ENCODE data around the gene SASH1.

The SASH1 gene

DNA sequence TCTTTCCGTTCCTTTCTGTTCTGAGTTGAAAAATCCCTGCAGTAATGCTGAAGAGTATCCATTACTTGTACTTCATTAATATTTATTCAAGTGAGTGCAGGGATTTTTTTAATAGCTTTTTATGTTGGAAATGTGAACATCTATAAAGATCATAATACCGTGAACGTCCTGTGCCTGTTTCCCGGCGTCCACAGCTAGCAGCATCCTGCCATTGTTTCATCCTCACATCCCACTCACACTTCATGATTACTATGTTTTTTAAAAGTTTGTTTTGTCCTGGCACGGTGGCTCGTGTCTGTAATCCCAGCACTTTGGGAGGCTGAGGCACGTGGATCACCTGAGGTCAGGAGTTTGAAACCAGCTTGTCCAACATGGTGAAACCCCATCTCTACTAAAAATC, 54.3 kb downstream of the SASH1 start:
- H3K27ac ChIP-seq (ENCODE audit: low read depth, low read length) = no peak overlapping the region
- H3K4me2 ChIP-seq (ENCODE audit: low read length) = no peak overlapping the region
- H3K36me3 ChIP-seq (ENCODE audit: control insufficient read depth, low read length) = no peaks in the 10 kb centered on the region
- H4K20me1 ChIP-seq (ENCODE audit: control insufficient read depth, insufficient read depth, low read depth, low read length) = no peaks in the 10 kb centered on the region
- no peaks in the 10 kb centered on the region for H3K9me2 ChIP-seq (replicated peaks; ENCODE audit: control insufficient read depth, low read length)
- no peak overlapping the region for H3K4me3 ChIP-seq (ENCODE audit: low read length)
- no peaks in the 10 kb centered on the region for H3K4me1 ChIP-seq (ENCODE audit: control insufficient read depth, low read length)
- no peaks in the 10 kb centered on the region for H3K27me3 ChIP-seq (ENCODE audit: control insufficient read depth, low read length)
- no peaks in the 10 kb centered on the region for H3F3A ChIP-seq (ENCODE audit: control insufficient read depth, insufficient read depth)
- TF ChIP-seq EZH2phosphoT487 (IDR thresholded peaks at IDR 0.05; ENCODE audit: borderline replicate concordance, low read length) = no peak
- TF ChIP-seq, protein P1, sequence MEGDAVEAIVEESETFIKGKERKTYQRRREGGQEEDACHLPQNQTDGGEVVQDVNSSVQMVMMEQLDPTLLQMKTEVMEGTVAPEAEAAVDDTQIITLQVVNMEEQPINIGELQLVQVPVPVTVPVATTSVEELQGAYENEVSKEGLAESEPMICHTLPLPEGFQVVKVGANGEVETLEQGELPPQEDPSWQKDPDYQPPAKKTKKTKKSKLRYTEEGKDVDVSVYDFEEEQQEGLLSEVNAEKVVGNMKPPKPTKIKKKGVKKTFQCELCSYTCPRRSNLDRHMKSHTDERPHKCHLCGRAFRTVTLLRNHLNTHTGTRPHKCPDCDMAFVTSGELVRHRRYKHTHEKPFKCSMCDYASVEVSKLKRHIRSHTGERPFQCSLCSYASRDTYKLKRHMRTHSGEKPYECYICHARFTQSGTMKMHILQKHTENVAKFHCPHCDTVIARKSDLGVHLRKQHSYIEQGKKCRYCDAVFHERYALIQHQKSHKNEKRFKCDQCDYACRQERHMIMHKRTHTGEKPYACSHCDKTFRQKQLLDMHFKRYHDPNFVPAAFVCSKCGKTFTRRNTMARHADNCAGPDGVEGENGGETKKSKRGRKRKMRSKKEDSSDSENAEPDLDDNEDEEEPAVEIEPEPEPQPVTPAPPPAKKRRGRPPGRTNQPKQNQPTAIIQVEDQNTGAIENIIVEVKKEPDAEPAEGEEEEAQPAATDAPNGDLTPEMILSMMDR (IDR thresholded peaks at IDR 0.05; ENCODE audit: low read depth, low read length, poor library complexity, severe bottlenecking) = no peak
- no peaks in the 10 kb centered on the region for H3K79me2 ChIP-seq (ENCODE audit: control insufficient read depth, low read length)
- H3K9me3 ChIP-seq (ENCODE audit: control insufficient read depth, insufficient read depth, low read length) = no peaks in the 10 kb centered on the region

DNA sequence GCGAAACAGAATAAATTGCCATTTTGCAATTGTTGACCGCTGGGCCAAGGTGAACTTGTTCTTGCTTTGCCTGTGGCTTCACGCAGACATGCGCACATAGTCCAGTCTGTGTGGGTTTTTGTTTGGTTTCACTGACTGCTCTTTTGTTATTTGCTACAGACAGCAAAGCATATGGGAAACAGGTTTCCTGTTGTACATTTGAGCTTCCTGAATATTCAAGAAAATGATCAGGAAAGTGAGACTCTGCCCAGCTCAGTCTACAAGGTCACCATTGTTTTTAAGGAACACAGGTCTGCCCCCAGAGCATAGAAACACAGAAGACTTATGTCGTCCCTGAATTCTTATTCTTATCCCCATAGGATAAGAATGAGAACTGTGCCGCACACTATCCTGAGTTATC, 55.6 kb downstream of the SASH1 start:
- no peak overlapping the region for H3K4me2 ChIP-seq (ENCODE audit: low read length)
- no peaks in the 10 kb centered on the region for H3K79me2 ChIP-seq (ENCODE audit: control insufficient read depth, low read length)
- H3K27me3 ChIP-seq (ENCODE audit: control insufficient read depth, low read length) = no peaks in the 10 kb centered on the region
- no peak overlapping the region for H3K27ac ChIP-seq (ENCODE audit: low read depth, low read length)
- H3F3A ChIP-seq (ENCODE audit: control insufficient read depth, insufficient read depth) = no peaks in the 10 kb centered on the region
- H3K36me3 ChIP-seq (ENCODE audit: control insufficient read depth, low read length) = no peaks in the 10 kb centered on the region
- H3K9me3 ChIP-seq (ENCODE audit: control insufficient read depth, insufficient read depth, low read length) = no peaks in the 10 kb centered on the region
- no peaks in the 10 kb centered on the region for H4K20me1 ChIP-seq (ENCODE audit: control insufficient read depth, insufficient read depth, low read depth, low read length)
- H3K4me3 ChIP-seq (ENCODE audit: low read length) = no peak overlapping the region
- TF ChIP-seq, protein P1 (IDR thresholded peaks at IDR 0.05; ENCODE audit: low read depth, low read length, poor library complexity, severe bottlenecking) = no peak
- TF ChIP-seq EZH2phosphoT487 (IDR thresholded peaks at IDR 0.05; ENCODE audit: borderline replicate concordance, low read length) = no peak
- no peaks in the 10 kb centered on the region for H3K9me2 ChIP-seq (replicated peaks; ENCODE audit: control insufficient read depth, low read length)
- H3K4me1 ChIP-seq (ENCODE audit: control insufficient read depth, low read length) = no peaks in the 10 kb centered on the region

DNA sequence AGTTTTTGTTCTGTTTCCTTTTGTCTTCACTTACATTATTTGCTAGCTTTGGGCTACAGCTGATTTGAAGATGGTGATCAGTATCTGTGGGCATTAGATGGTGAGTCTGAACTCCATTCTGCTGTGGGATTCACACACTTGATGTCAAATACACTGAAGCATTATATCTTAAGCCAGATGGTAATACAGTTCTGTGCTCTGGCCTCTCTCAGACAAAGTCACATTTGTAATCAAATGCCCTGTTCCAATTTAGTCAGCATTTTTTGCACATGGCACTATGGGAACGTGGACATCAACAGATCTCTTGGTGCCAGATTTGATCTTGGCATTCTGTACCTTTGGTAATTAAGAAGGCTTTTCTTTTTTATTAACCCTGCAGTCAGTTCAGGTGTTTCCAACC, 56.0 kb downstream of the SASH1 start:
- H3K9me3 ChIP-seq (ENCODE audit: control insufficient read depth, insufficient read depth, low read length) = no peaks in the 10 kb centered on the region
- H3F3A ChIP-seq (ENCODE audit: control insufficient read depth, insufficient read depth) = no peaks in the 10 kb centered on the region
- no peaks in the 10 kb centered on the region for H3K36me3 ChIP-seq (ENCODE audit: control insufficient read depth, low read length)
- H3K4me2 ChIP-seq (ENCODE audit: low read length) = no peak overlapping the region
- H3K27ac ChIP-seq (ENCODE audit: low read depth, low read length) = no peak overlapping the region
- TF ChIP-seq, protein P1 (IDR thresholded peaks at IDR 0.05; ENCODE audit: low read depth, low read length, poor library complexity, severe bottlenecking) = no peak
- TF ChIP-seq EZH2phosphoT487 (IDR thresholded peaks at IDR 0.05; ENCODE audit: borderline replicate concordance, low read length) = no peak
- H3K27me3 ChIP-seq (ENCODE audit: control insufficient read depth, low read length) = no peaks in the 10 kb centered on the region
- H3K9me2 ChIP-seq (replicated peaks; ENCODE audit: control insufficient read depth, low read length) = no peaks in the 10 kb centered on the region
- H3K4me1 ChIP-seq (ENCODE audit: control insufficient read depth, low read length) = no peaks in the 10 kb centered on the region
- no peaks in the 10 kb centered on the region for H3K79me2 ChIP-seq (ENCODE audit: control insufficient read depth, low read length)
- H3K4me3 ChIP-seq (ENCODE audit: low read length) = no peak overlapping the region
- H4K20me1 ChIP-seq (ENCODE audit: control insufficient read depth, insufficient read depth, low read depth, low read length) = no peaks in the 10 kb centered on the region

DNA sequence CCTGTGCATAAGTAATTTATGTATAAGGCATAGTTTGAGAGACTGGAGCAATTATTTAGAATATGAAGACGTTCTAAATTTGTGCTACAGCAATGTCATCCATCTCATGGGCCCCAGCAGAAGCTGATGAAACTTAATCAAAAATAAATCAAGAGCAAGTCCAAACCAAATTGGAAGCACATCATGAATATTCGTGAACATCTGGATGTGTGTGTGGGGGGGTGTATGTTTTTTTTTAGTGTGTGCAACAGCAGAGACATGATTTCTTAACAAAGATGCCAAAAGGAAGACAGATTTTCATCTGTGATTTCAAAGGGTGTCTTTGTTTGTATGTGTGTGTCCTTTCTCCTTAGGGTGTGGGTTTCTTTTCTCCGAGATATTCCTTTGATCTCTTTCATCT, 58.9 kb downstream of the SASH1 start:
- H4K20me1 ChIP-seq (ENCODE audit: control insufficient read depth, insufficient read depth, low read depth, low read length) = no peaks in the 10 kb centered on the region
- H3K4me1 ChIP-seq (ENCODE audit: control insufficient read depth, low read length) = no peaks in the 10 kb centered on the region
- no peaks in the 10 kb centered on the region for H3K9me2 ChIP-seq (replicated peaks; ENCODE audit: control insufficient read depth, low read length)
- no peak overlapping the region for H3K4me3 ChIP-seq (ENCODE audit: low read length)
- H3F3A ChIP-seq (ENCODE audit: control insufficient read depth, insufficient read depth) = no peaks in the 10 kb centered on the region
- no peaks in the 10 kb centered on the region for H3K36me3 ChIP-seq (ENCODE audit: control insufficient read depth, low read length)
- TF ChIP-seq, protein P1 (IDR thresholded peaks at IDR 0.05; ENCODE audit: low read depth, low read length, poor library complexity, severe bottlenecking) = no peak
- no peak for TF ChIP-seq EZH2phosphoT487 (IDR thresholded peaks at IDR 0.05; ENCODE audit: borderline replicate concordance, low read length)
- H3K79me2 ChIP-seq (ENCODE audit: control insufficient read depth, low read length) = no peaks in the 10 kb centered on the region
- H3K27ac ChIP-seq (ENCODE audit: low read depth, low read length) = no peak overlapping the region
- no peak overlapping the region for H3K4me2 ChIP-seq (ENCODE audit: low read length)
- H3K27me3 ChIP-seq (ENCODE audit: control insufficient read depth, low read length) = no peaks in the 10 kb centered on the region
- no peaks in the 10 kb centered on the region for H3K9me3 ChIP-seq (ENCODE audit: control insufficient read depth, insufficient read depth, low read length)

Measured in DOHH2 (cell line).